Measurements from ENCODE around the gene ZNF695. TPM values are rescaled to one million over a fixed set of nuclear protein-coding genes. Genes with fewer than 3 reads are reported as not detected.

ZNF695 gene
- 1.3 and 2.0 TPM in 2 replicates for total RNA-seq

GRCh38 chr1:247007511-247008405 lies at the start of gene ZNF695:
ZNF695 (minus strand) TSS chr1:247008057; CDS start chr1:247007908, 149 bp downstream.

Other genes with a start within 250 kb of the ZNF695 start
- gene AHCTF1, start 76.1 kb downstream of the ZNF695 start, total RNA-seq = 25.6 and 33.0 TPM in 2 replicates
- gene ZNF670, start 70.8 kb upstream of the ZNF695 start, total RNA-seq = 4.5 and 5.6 TPM in 2 replicates
- gene ZNF669, start 96.3 kb upstream of the ZNF695 start, total RNA-seq = 9.0 and 11.7 TPM in 2 replicates
- 38.9 and 61.5 TPM in 2 replicates for gene ZNF124, start 164.0 kb upstream of the ZNF695 start, total RNA-seq
- not detected in 2 replicates for gene VN1R5, start 248.0 kb upstream of the ZNF695 start, total RNA-seq

Measured in endothelial cell of coronary artery (primary cell).